ENCODE data around the gene ODAM. TPM values are rescaled to one million over a fixed set of nuclear protein-coding genes. Genes with fewer than 3 reads are reported as not detected.
"Not testable (repeated sequence)": the region's sequence is repeated elsewhere in the genome, so short reads cannot be mapped to it uniquely, and the experiment has no call there.

ODAM gene
- polyA plus RNA-seq, 4 donors = 0.09 to 1.7 (median 0.89) TPM; not detected in 1

DNA sequence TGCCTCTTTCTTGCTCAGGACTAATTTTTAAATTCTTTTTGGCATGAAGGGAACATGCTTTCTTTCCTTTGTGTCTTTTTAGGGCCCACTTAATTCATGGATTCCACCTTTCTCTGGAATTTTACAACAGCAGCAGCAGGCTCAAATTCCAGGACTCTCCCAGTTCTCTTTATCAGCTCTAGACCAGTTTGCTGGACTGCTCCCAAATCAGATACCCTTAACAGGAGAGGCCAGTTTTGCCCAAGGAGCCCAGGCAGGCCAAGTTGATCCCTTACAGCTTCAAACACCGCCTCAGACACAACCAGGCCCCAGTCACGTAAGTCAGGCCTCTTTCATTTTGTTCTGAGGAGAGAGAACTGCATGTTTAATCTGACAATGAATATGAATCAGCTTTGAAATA lies 2.3 kb downstream of the ODAM start:
- no peak overlapping the region for H3K4me3 ChIP-seq (ENCODE audit: low read depth in 1 of 3, low read length in 3 of 3)
- H3K27me3 ChIP-seq (ENCODE audit: control insufficient read depth in 3 of 3, insufficient read depth in 3 of 3, low read length in 3 of 3) = no peaks in the 10 kb centered on the region
- peaks cover 0 to 12% (median 2%) of the 10 kb centered on the region in 3 donors for H3K4me1 ChIP-seq (ENCODE audit: control insufficient read depth in 3 of 3, insufficient read depth in 2 of 3, low read depth in 1 of 3, low read length in 2 of 3)
- no peaks in the 10 kb centered on the region for H3K36me3 ChIP-seq (ENCODE audit: control insufficient read depth in 3 of 3, insufficient read depth in 2 of 3, low read depth in 1 of 3, low read length in 3 of 3)
- DNase-seq (peak; percentile 51 to 86), FAIRE-seq (no peak)
- no peaks in the 10 kb centered on the region for H3K9me3 ChIP-seq (ENCODE audit: control insufficient read depth in 2 of 2, insufficient read depth in 1 of 2, low read depth in 1 of 2, low read length in 1 of 2)
- WGBS, 3 donors = 21 to 51% (median 23%) methylated on average over 2 of the region's 2 CpGs
- no peak overlapping the region for H3K27ac ChIP-seq (ENCODE audit: low read depth in 1 of 3, low read length in 2 of 3)

DNA sequence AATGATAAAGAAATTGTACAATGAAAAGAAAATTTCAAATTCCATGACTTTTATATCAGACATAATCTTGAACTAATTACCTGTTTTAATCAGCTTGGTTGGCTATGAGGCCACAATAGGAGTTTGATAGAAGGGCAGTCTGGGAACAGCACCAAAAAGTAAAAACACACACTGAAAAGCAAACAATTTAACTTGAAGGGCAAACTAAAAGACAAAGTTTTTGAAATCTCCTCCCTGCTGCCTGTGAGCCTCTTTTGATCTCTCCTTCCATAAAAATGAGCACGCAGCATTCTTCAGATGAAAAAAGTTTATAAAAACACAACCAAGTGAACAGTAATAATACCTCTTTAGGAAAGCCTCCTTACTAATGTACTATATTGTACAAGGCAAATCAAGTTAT lies 8.1 kb downstream of the ODAM start:
- Histone ChIP-seq H3K36me3 (ENCODE audit: control insufficient read depth in 3 of 3, insufficient read depth in 2 of 3, low read depth in 1 of 3, low read length in 3 of 3) (no peaks in the 10 kb centered on the region), H3K4me3 (ENCODE audit: low read depth in 1 of 3, low read length in 3 of 3) (no peak overlapping the region), H3K9me3 (ENCODE audit: control insufficient read depth in 2 of 2, insufficient read depth in 1 of 2, low read depth in 1 of 2, low read length in 1 of 2) (no peaks in the 10 kb centered on the region), H3K27ac (ENCODE audit: low read depth in 1 of 3, low read length in 2 of 3) (no peak overlapping the region), H3K4me1 (ENCODE audit: control insufficient read depth in 3 of 3, insufficient read depth in 2 of 3, low read depth in 1 of 3, low read length in 2 of 3) (peaks cover 0 to 2% (median 0%) of the 10 kb centered on the region in 3 donors), H3K27me3 (ENCODE audit: control insufficient read depth in 3 of 3, insufficient read depth in 3 of 3, low read length in 3 of 3) (no peaks in the 10 kb centered on the region)
- FAIRE-seq (no peak), DNase-seq (no peak)
- WGBS, 3 donors = 68 to 89% (median 72%) methylated on average over 1 of the region's 1 CpG

- not testable (repeated sequence) for H3K27ac ChIP-seq (ENCODE audit: low read depth in 1 of 3, low read length in 2 of 3); H3K4me3 ChIP-seq (ENCODE audit: low read depth in 1 of 3, low read length in 3 of 3); H3K9me3 ChIP-seq (ENCODE audit: control insufficient read depth in 2 of 2, insufficient read depth in 1 of 2, low read depth in 1 of 2, low read length in 1 of 2); H3K4me1 ChIP-seq (ENCODE audit: control insufficient read depth in 3 of 3, insufficient read depth in 2 of 3, low read depth in 1 of 3, low read length in 2 of 3); DNase-seq; FAIRE-seq; H3K36me3 ChIP-seq (ENCODE audit: control insufficient read depth in 3 of 3, insufficient read depth in 2 of 3, low read depth in 1 of 3, low read length in 3 of 3); H3K27me3 ChIP-seq (ENCODE audit: control insufficient read depth in 3 of 3, insufficient read depth in 3 of 3, low read length in 3 of 3)
- 57 to 83% (median 67%) methylated on average over 4 of the region's 4 CpGs for WGBS, 3 donors
Observed at GRCh38 chr4:70212752-70213151, 17.2 kb downstream of the ODAM start.

DNA sequence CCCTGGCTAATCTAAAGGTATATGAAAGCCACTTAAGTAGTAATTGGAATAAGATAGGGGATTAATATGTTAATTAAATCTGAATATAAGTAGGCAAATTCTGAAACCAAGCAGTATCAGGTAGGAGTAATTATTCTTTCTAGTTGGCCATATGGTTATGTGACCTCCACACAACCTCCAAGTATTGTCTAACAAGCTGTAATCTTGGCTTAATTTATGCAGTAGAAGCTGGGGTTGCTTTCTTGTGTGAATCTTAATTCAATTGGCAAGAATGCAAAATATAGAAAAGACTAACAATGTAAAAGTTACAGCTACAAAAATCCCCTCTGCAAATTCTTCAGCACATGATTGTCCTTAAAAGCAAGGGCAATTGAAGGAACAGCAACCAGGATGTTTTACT lies 20.6 kb downstream of the ODAM start:
- H3K4me1 ChIP-seq (ENCODE audit: control insufficient read depth in 3 of 3, insufficient read depth in 2 of 3, low read depth in 1 of 3, low read length in 2 of 3); H3K4me3 ChIP-seq (ENCODE audit: low read depth in 1 of 3, low read length in 3 of 3); H3K9me3 ChIP-seq (ENCODE audit: control insufficient read depth in 2 of 2, insufficient read depth in 1 of 2, low read depth in 1 of 2, low read length in 1 of 2); FAIRE-seq; H3K27me3 ChIP-seq (ENCODE audit: control insufficient read depth in 3 of 3, insufficient read depth in 3 of 3, low read length in 3 of 3); H3K27ac ChIP-seq (ENCODE audit: low read depth in 1 of 3, low read length in 2 of 3); H3K36me3 ChIP-seq (ENCODE audit: control insufficient read depth in 3 of 3, insufficient read depth in 2 of 3, low read depth in 1 of 3, low read length in 3 of 3); DNase-seq: not testable (repeated sequence)

DNA sequence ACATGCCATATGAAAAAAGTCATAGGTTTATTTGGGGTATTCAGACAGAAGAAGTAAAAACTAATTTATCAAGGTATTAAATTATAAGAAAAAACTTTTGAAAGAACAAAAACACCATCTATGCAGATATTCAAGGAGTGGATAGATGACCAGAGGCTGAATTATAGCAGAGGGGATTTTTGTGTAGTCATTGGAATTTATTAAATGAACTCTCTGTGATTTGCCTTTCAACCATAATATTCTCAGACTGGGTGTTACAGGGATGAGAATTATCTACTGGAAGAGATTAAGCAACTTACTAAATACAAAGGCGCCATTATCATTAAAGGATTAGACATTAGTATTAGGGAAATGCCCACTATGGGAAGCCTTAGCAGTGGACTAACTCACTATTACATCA lies 21.0 kb downstream of the ODAM start:
- H3K4me1 ChIP-seq (ENCODE audit: control insufficient read depth in 3 of 3, insufficient read depth in 2 of 3, low read depth in 1 of 3, low read length in 2 of 3); H3K4me3 ChIP-seq (ENCODE audit: low read depth in 1 of 3, low read length in 3 of 3); H3K27me3 ChIP-seq (ENCODE audit: control insufficient read depth in 3 of 3, insufficient read depth in 3 of 3, low read length in 3 of 3); H3K27ac ChIP-seq (ENCODE audit: low read depth in 1 of 3, low read length in 2 of 3); DNase-seq; H3K36me3 ChIP-seq (ENCODE audit: control insufficient read depth in 3 of 3, insufficient read depth in 2 of 3, low read depth in 1 of 3, low read length in 3 of 3); H3K9me3 ChIP-seq (ENCODE audit: control insufficient read depth in 2 of 2, insufficient read depth in 1 of 2, low read depth in 1 of 2, low read length in 1 of 2): not testable (repeated sequence)
- WGBS, 3 donors = 95 to 96% (median 96%) methylated on average over 1 of the region's 1 CpG
- peak; percentile 30 for FAIRE-seq

DNA sequence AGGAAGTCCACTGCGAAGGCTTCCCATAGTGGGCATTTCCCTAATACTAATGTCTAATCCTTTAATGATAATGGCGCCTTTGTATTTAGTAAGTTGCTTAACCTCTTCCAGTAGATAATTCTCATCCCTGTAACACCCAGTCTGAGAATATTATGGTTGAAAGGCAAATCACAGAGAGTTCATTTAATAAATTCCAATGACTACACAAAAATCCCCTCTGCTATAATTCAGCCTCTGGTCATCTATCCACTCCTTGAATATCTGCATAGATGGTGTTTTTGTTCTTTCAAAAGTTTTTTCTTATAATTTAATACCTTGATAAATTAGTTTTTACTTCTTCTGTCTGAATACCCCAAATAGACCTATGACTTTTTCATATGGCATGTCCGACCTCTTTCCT lies 25.9 kb downstream of the ODAM start:
- H3K9me3 ChIP-seq (ENCODE audit: control insufficient read depth in 2 of 2, insufficient read depth in 1 of 2, low read depth in 1 of 2, low read length in 1 of 2); H3K4me3 ChIP-seq (ENCODE audit: low read depth in 1 of 3, low read length in 3 of 3); DNase-seq; H3K27me3 ChIP-seq (ENCODE audit: control insufficient read depth in 3 of 3, insufficient read depth in 3 of 3, low read length in 3 of 3); H3K4me1 ChIP-seq (ENCODE audit: control insufficient read depth in 3 of 3, insufficient read depth in 2 of 3, low read depth in 1 of 3, low read length in 2 of 3); H3K27ac ChIP-seq (ENCODE audit: low read depth in 1 of 3, low read length in 2 of 3); H3K36me3 ChIP-seq (ENCODE audit: control insufficient read depth in 3 of 3, insufficient read depth in 2 of 3, low read depth in 1 of 3, low read length in 3 of 3): not testable (repeated sequence)
- 92 to 96% (median 95%) methylated on average over 3 of the region's 3 CpGs for WGBS, 3 donors
- FAIRE-seq = peak; percentile 91

DNA sequence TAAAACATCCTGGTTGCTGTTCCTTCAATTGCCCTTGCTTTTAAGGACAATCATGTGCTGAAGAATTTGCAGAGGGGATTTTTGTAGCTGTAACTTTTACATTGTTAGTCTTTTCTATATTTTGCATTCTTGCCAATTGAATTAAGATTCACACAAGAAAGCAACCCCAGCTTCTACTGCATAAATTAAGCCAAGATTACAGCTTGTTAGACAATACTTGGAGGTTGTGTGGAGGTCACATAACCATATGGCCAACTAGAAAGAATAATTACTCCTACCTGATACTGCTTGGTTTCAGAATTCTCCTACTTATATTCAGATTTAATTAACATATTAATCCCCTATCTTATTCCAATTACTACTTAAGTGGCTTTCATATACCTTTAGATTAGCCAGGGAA lies 26.3 kb downstream of the ODAM start:
- H3K36me3 ChIP-seq (ENCODE audit: control insufficient read depth in 3 of 3, insufficient read depth in 2 of 3, low read depth in 1 of 3, low read length in 3 of 3); FAIRE-seq; H3K27me3 ChIP-seq (ENCODE audit: control insufficient read depth in 3 of 3, insufficient read depth in 3 of 3, low read length in 3 of 3); H3K4me1 ChIP-seq (ENCODE audit: control insufficient read depth in 3 of 3, insufficient read depth in 2 of 3, low read depth in 1 of 3, low read length in 2 of 3); DNase-seq; H3K9me3 ChIP-seq (ENCODE audit: control insufficient read depth in 2 of 2, insufficient read depth in 1 of 2, low read depth in 1 of 2, low read length in 1 of 2); H3K27ac ChIP-seq (ENCODE audit: low read depth in 1 of 3, low read length in 2 of 3); H3K4me3 ChIP-seq (ENCODE audit: low read depth in 1 of 3, low read length in 3 of 3): not testable (repeated sequence)

- Histone ChIP-seq H3K4me3 (ENCODE audit: low read depth in 1 of 3, low read length in 3 of 3) (no peak within 1 kb of the TSS), H3K27ac (ENCODE audit: low read depth in 1 of 3, low read length in 2 of 3) (no peak within 1 kb of the TSS), H3K4me1 (ENCODE audit: control insufficient read depth in 3 of 3, insufficient read depth in 2 of 3, low read depth in 1 of 3, low read length in 2 of 3) (no peaks in the 10 kb centered on the region), H3K9me3 (ENCODE audit: control insufficient read depth in 2 of 2, insufficient read depth in 1 of 2, low read depth in 1 of 2, low read length in 1 of 2) (no peaks in the 10 kb centered on the region), H3K27me3 (ENCODE audit: control insufficient read depth in 3 of 3, insufficient read depth in 3 of 3, low read length in 3 of 3) (no peaks in the 10 kb centered on the region), H3K36me3 (ENCODE audit: control insufficient read depth in 3 of 3, insufficient read depth in 2 of 3, low read depth in 1 of 3, low read length in 3 of 3) (no peaks in the 10 kb centered on the region)
- WGBS, 3 donors = 62 to 76% (median 74%) methylated on average over 2 of the region's 2 CpGs
- DNase-seq = no peak
- no peak for FAIRE-seq
Observed at GRCh38 chr4:70225824-70226223, 30.3 kb downstream of the ODAM start, which contains the start of gene FDCSP. FDCSP (plus strand) TSS chr4:70226124; CDS start chr4:70231195, 5,071 bp downstream.

GRCh38 chr4:70236125-70236524 lies 40.6 kb downstream of the ODAM start:
- 59 to 84% (median 83%) methylated on average over 1 of the region's 1 CpG for WGBS, 3 donors
- Histone ChIP-seq H3K27me3 (ENCODE audit: control insufficient read depth in 3 of 3, insufficient read depth in 3 of 3, low read length in 3 of 3) (no peaks in the 10 kb centered on the region), H3K9me3 (ENCODE audit: control insufficient read depth in 2 of 2, insufficient read depth in 1 of 2, low read depth in 1 of 2, low read length in 1 of 2) (no peaks in the 10 kb centered on the region), H3K36me3 (ENCODE audit: control insufficient read depth in 3 of 3, insufficient read depth in 2 of 3, low read depth in 1 of 3, low read length in 3 of 3) (no peaks in the 10 kb centered on the region), H3K27ac (ENCODE audit: low read depth in 1 of 3, low read length in 2 of 3) (no peak overlapping the region), H3K4me3 (ENCODE audit: low read depth in 1 of 3, low read length in 3 of 3) (no peak overlapping the region), H3K4me1 (ENCODE audit: control insufficient read depth in 3 of 3, insufficient read depth in 2 of 3, low read depth in 1 of 3, low read length in 2 of 3) (no peaks in the 10 kb centered on the region)
- DNase-seq (peak in 1 of 2 donors; percentile 8), FAIRE-seq (no peak)

Measured in small intestine (tissue), 7 donors.